ENCODE data around the gene GCSAM. TPM values are rescaled to one million over a fixed set of nuclear protein-coding genes. Genes with fewer than 3 reads are reported as not detected.

Gene GCSAM
- total and polyA plus RNA-seq, 3 donors from 2014 or later: 0.06 to 0.63 (median 0.42) TPM

DNA sequence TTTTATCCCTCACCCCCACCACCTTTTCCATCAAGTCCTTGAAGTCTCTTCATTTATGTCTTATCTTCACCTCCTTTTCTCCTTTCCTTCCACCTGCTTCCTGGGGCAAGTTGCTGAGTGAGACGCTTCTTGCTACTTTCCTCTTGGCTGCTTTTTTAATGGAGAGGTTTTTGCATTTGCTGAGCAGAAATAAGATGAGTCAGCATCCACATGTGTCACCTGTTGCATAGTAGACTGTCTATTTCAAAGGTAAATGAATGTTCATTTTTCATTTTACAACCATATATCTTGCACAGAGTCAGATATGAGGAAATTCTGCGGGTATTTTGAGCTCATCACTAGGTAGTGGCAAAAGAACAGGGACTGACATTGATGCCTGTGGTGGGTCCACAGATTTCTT lies 28.3 kb downstream of the GCSAM start:
- 95 to 97% methylated on average over 2 of the region's 2 CpGs for WGBS, 2 donors
- Histone ChIP-seq H3K4me1 (no peaks in the 10 kb centered on the region), H3K36me3 (ENCODE audit: low read depth, missing control alignments) (no peaks in the 10 kb centered on the region), H3K27me3 (no peaks in the 10 kb centered on the region), H3K9me3 (no peaks in the 10 kb centered on the region), H3K27ac (no peak overlapping the region), H3K4me3 (no peak overlapping the region)
- intact Hi-C loops (cut with DNase I; ENCODE audit: low total_unique reads): no loop called here
- no peak for DNase-seq
- TF ChIP-seq POLR2A (IDR thresholded peaks at IDR 0.05) (no peak), CTCF (IDR thresholded peaks at IDR 0.05) (no peak)

GRCh38 chr3:112101916-112102315 lies 31.1 kb downstream of the GCSAM start:
- TF ChIP-seq CTCF (IDR thresholded peaks at IDR 0.05): no peak
- no peak for TF ChIP-seq POLR2A (IDR thresholded peaks at IDR 0.05)
- DNase-seq: no peak
- intact Hi-C loops (cut with DNase I; ENCODE audit: low total_unique reads): no loop called here
- Histone ChIP-seq H3K4me3 (no peak overlapping the region), H3K27ac (no peak overlapping the region), H3K9me3 (no peaks in the 10 kb centered on the region), H3K36me3 (ENCODE audit: low read depth, missing control alignments) (no peaks in the 10 kb centered on the region), H3K27me3 (no peaks in the 10 kb centered on the region), H3K4me1 (no peaks in the 10 kb centered on the region)
- 87 to 92% methylated on average over 2 of the region's 2 CpGs for WGBS, 2 donors

GRCh38 chr3:112097378-112097777 lies 35.7 kb downstream of the GCSAM start:
- Histone ChIP-seq H3K27me3 (no peaks in the 10 kb centered on the region), H3K36me3 (ENCODE audit: low read depth, missing control alignments) (no peaks in the 10 kb centered on the region), H3K27ac (no peak overlapping the region), H3K9me3 (no peaks in the 10 kb centered on the region), H3K4me1 (no peaks in the 10 kb centered on the region), H3K4me3 (no peak overlapping the region)
- no peak for DNase-seq
- 58 to 74% methylated on average over 4 of the region's 4 CpGs for whole genome bisulfite sequencing, 2 donors
- no peak for TF ChIP-seq CTCF (IDR thresholded peaks at IDR 0.05)
- intact Hi-C loops (cut with DNase I; ENCODE audit: low total_unique reads): no loop called here

DNA sequence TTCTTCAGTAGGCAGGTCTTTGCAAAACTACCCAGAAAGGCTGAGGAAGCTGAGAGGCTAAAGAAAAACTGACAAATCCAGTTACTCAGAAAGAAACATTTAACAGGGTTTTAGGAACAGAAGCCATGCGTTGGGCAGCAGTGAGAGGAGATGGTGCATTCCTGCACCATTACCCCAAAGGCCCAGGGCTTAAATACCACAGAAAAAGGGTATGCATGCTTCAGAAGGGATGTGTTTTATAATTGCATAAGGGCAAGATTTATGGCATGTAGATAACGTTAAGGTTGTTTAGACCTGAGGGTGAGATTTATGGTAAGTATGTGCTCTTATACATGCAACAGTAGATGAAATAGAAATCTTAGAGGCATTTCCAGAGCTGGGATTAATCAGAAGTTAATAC lies 36.9 kb downstream of the GCSAM start:
- Histone ChIP-seq H3K4me1 (no peaks in the 10 kb centered on the region), H3K4me3 (no peak overlapping the region), H3K9me3 (no peaks in the 10 kb centered on the region), H3K36me3 (ENCODE audit: low read depth, missing control alignments) (no peaks in the 10 kb centered on the region), H3K27me3 (no peaks in the 10 kb centered on the region), H3K27ac (no peak overlapping the region)
- TF ChIP-seq POLR2A (IDR thresholded peaks at IDR 0.05) (no peak), CTCF (IDR thresholded peaks at IDR 0.05) (no peak)
- intact Hi-C loops (cut with DNase I; ENCODE audit: low total_unique reads): no loop called here
- DNase-seq: no peak
- 49 to 61% methylated on average over 2 of the region's 2 CpGs for WGBS, 2 donors

DNA sequence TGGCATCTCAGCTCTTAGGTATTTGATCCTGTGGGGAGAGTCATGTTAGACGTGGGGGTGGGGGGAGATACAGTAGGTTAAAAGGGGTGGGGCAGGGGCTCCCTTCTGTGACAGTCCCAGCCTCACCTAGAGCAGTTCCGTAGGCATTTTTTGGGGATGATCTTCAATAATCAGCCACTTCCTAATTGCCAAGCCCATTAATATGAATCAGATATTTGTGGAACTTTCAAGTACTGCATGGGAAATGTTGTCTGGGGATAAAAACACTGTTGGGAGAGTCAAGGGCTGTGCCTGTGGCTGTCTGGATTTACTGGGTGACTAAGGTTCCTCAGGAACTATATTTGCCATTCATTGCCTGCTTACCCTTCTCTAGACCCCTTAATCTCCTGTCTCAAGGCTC lies 37.3 kb downstream of the GCSAM start:
- H3K36me3 ChIP-seq (ENCODE audit: low read depth, missing control alignments): no peaks in the 10 kb centered on the region
- intact Hi-C loops (cut with DNase I; ENCODE audit: low total_unique reads): no loop called here
- H3K4me3 ChIP-seq: no peak overlapping the region
- H3K27ac ChIP-seq: no peak overlapping the region
- no peaks in the 10 kb centered on the region for H3K9me3 ChIP-seq
- DNase-seq: no peak
- H3K27me3 ChIP-seq: no peaks in the 10 kb centered on the region
- WGBS, 2 donors: 39 to 64% methylated on average over 2 of the region's 2 CpGs
- TF ChIP-seq CTCF (IDR thresholded peaks at IDR 0.05): no peak
- no peak for TF ChIP-seq POLR2A (IDR thresholded peaks at IDR 0.05)
- H3K4me1 ChIP-seq: no peaks in the 10 kb centered on the region

All from testis (tissue), 3 donors.